HepG2 (cell line): Measurements from ENCODE around the gene CCDC93.

Source experiments
- ZNF136 ChIP-seq: sonication (generic); formaldehyde crosslinking; IDR thresholded peaks from 2 replicates; pipeline ENCODE4 v1.8.1; 2022; ENCODE audit warnings: low read depth, mild to moderate bottlenecking, moderate library complexity, missing genetic modification reagents
- ZNF253 ChIP-seq: sonication (generic); formaldehyde crosslinking; IDR thresholded peaks from 2 replicates; pipeline ENCODE4 v1.8.0; 2022; ENCODE audit warnings: mild to moderate bottlenecking, missing genetic modification reagents, borderline replicate concordance

DNA sequence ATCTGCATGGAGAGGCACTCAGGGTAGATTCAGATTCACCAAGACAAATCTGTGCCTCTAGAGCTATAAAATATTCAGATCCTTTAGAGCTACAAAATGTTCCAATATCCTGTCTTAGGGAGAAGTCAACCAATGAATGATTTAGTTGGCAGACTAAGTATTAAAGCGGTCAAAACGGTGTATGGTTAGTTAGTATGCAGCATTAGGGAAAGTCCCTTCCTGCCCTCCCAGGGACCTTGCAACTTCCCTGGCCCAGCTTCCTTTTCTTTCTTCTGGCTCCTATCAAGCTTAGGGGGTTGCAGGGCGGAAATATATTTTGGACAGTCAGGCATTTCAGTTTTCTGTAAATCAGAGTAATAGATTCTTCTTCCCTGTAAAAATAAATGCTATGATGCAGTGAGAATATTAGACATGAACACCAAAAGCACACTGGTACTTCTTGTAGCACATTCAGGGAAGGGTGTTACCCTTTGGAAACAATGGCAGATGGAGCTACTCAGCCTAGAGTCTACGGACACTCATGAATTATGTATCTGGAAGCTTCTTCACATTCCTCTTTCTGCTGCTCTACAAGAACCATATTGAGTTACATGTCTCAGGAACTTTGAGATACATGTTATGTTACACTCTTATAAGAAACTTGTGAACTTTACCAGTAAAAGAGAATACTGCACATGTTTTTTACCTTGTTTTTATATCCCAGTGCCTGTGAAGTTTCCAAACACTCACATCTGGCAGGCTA is 45.7 kb downstream of the CCDC93 start:
- no peak for TF ChIP-seq ZNF136 (CRISPR knock-in tag)
- TF ChIP-seq ZNF253: no peak
